PC-3 (cell line): Measurements from ENCODE around the gene TMEM218.

ENCODE experiments used
- CTCF ChIP-seq: fragments of 300-600 bp; sonication (generic); conservative IDR thresholded peaks from 2 replicates; pipeline ENCODE4 v1.5.1; 2017; ENCODE audit warnings: antibody characterized with exemption, low read depth, mild to moderate bottlenecking, low read length
- EZH2phosphoT487 ChIP-seq: fragments of 300-600 bp; sonication (generic); IDR thresholded peaks from 2 replicates; pipeline ENCODE4 v1.6.1; 2018; ENCODE audit warnings: mild to moderate bottlenecking, antibody characterized with exemption, low read length, borderline replicate concordance

DNA sequence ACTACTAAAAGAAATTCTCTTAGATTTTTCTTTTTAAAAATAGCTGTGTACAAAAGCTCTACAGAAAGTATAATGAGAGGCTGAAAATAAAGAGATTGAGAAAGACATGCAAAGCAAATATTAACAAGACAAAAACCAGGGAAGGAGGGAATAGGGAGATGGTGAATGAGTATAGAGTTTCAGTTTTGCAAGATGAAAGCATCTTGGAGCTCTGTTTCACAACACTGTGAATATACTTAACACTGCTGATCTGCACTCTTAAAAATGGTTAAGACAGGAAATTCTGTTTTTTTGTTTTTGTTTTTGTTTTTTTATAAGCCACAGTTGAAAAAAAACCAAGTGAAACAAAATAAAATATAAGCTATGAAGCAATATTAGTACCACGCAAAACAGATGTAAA, 5.5 kb downstream of the TMEM218 start:
- TF ChIP-seq CTCF = no peak
- no peak for TF ChIP-seq EZH2phosphoT487
